K562 (cell line): ENCODE data around the gene YAE1. TPM values are rescaled to one million over a fixed set of nuclear protein-coding genes. Genes with fewer than 3 reads are reported as not detected.

Experiments used
- ATAC-seq: fragments of 200-7000 bp; cut with Tn5 transposase; 3 replicates; pipeline ENCODE4 v1.9.1; 2020; ENCODE audit warnings: moderate library complexity
- BruUV-seq: library from RNA; stranded (reverse); fragments of 400-500 nt; replicated peaks from 2 replicates; lab custom pipeline; 2021; lab: Mats Ljungman, UMichigan
- CTCF ChIA-PET: fragments of 300-600 bp; formaldehyde crosslinking; extraction: SDS; loops from one replicate; lab custom pipeline; 2021; ENCODE audit warnings: low intra/inter-chr PET ratio; lab: Yijun Ruan, JAX
- POLR2A ChIA-PET: fragments of 300-600, 350-650 bp; sonication (Branson Sonifier 250); formaldehyde crosslinking; extraction: SDS; loops from one replicate; lab custom pipeline; 2021; ENCODE audit warnings: antibody characterized with exemption, inconsistent platforms; lab: Yijun Ruan, JAX
- DNase-seq, 4 experiments: peaks; one replicate each; pipeline versions ENCODE4 v3.0.0 to v3.0.0-alpha.2; 2011 to 2018; ENCODE audit warnings: low spot score in 3 of 4, mixed read lengths in 3 of 4; ENCODE audit errors: extremely low read depth in 1 of 4
- FAIRE-seq: peaks from 2 replicates; lab custom pipeline; 2011; peaks lifted over from hg19 to GRCh38; lab: Jason Lieb, UNC
- H2AFZ ChIP-seq: 2 replicates; pipeline ENCODE4 v1.6.0; 2011; ENCODE audit warnings: low read depth, low read length, control low read depth, inconsistent platforms
- H3K27ac ChIP-seq: fragments of 200-600 bp; 3 replicates; pipeline ENCODE4 v1.8.0; 2011; ENCODE audit warnings: low read depth, mild to moderate bottlenecking, control low read depth, inconsistent platforms, low read length, moderate library complexity, mixed read lengths; ENCODE audit errors: extremely low read depth
- H3K27me3 ChIP-seq, 2 experiments: fragments of 300-600 bp in 1 of 2; 2 replicates in 1 of 2; 3 replicates in 1 of 2; pipeline versions ENCODE4 v1.6.0 to v1.8.0; 2011; ENCODE audit warnings: inconsistent platforms in 2 of 2, low read length in 2 of 2, mild to moderate bottlenecking in 1 of 2, mixed read lengths in 1 of 2, moderate library complexity in 1 of 2; ENCODE audit not compliant: control insufficient read depth in 2 of 2, insufficient read depth in 2 of 2
- H3K36me3 ChIP-seq: fragments of 300-600 bp; 3 replicates; pipeline ENCODE4 v1.8.0; 2011; ENCODE audit warnings: mild to moderate bottlenecking, low read length, inconsistent platforms; ENCODE audit not compliant: control insufficient read depth, insufficient read depth
- H3K4me1 ChIP-seq, 2 experiments: fragments of 200-600 bp in 1 of 2; replicated peaks in 1 of 2; 2 replicates in 1 of 2; 3 replicates in 1 of 2; pipeline versions ENCODE4 v1.5.1 to v1.8.0; 2011; ENCODE audit warnings: inconsistent platforms in 2 of 2, low read length in 2 of 2, mild to moderate bottlenecking in 1 of 2, mixed read lengths in 1 of 2, moderate library complexity in 1 of 2; ENCODE audit not compliant: control insufficient read depth in 2 of 2, insufficient read depth in 2 of 2
- H3K4me2 ChIP-seq: 2 replicates; pipeline ENCODE4 v1.6.1; 2011; ENCODE audit warnings: low read length, control low read depth, inconsistent platforms, mixed read lengths; ENCODE audit not compliant: insufficient read depth
- H3K4me3 ChIP-seq: fragments of 200-600 bp; sonication (generic), shearing (Covaris generic); 2 replicates; pipeline ENCODE4 v1.5.1; 2016; ENCODE audit warnings: control low read depth, inconsistent platforms
- H3K79me2 ChIP-seq: fragments of 200-600 bp; 3 replicates; pipeline ENCODE4 v1.8.0; 2011; ENCODE audit warnings: low read length, inconsistent platforms; ENCODE audit not compliant: control insufficient read depth, insufficient read depth
- H3K9ac ChIP-seq, 2 experiments: 2 replicates each; pipeline versions ENCODE4 v1.6.0 to v1.6.1; 2011; ENCODE audit warnings: low read depth in 2 of 2, low read length in 2 of 2, control low read depth in 1 of 2, inconsistent platforms in 1 of 2, mild to moderate bottlenecking in 1 of 2, mixed read lengths in 1 of 2; ENCODE audit not compliant: insufficient read depth in 1 of 2
- H3K9me1 ChIP-seq: one replicate; pipeline ENCODE4 v1.6.0; 2011; ENCODE audit warnings: inconsistent platforms, mild to moderate bottlenecking, low read length, moderate library complexity; ENCODE audit not compliant: control insufficient read depth, insufficient read depth
- H3K9me3 ChIP-seq: replicated peaks from 2 replicates; pipeline ENCODE4 v1.5.1; 2011; ENCODE audit warnings: low read depth, low read length, inconsistent platforms; ENCODE audit not compliant: control insufficient read depth, insufficient read depth
- H4K20me1 ChIP-seq: replicated peaks from 2 replicates; pipeline ENCODE4 v1.6.1; 2011; ENCODE audit warnings: low read length, inconsistent platforms, mixed read lengths; ENCODE audit not compliant: control insufficient read depth, insufficient read depth
- CBX2 ChIP-seq: fragments of 200-600 bp; sonication (generic); IDR thresholded peaks from one replicate; pipeline ENCODE4 v1.6.1; 2012; ENCODE audit warnings: mild to moderate bottlenecking, low read length, inconsistent platforms; ENCODE audit not compliant: insufficient read depth, poor library complexity, severe bottlenecking
- DDX20 ChIP-seq: fragments of 450-650 bp; IDR thresholded peaks from 2 replicates; pipeline ENCODE4 v1.6.1; 2016; ENCODE audit warnings: missing genetic modification characterization, low read depth, mild to moderate bottlenecking, missing compliant biosample characterization, moderate library complexity
- FOXK1 ChIP-seq: sonication (generic); formaldehyde crosslinking; IDR thresholded peaks from 2 replicates; pipeline ENCODE4 v1.8.0; 2022; ENCODE audit warnings: missing genetic modification reagents, mild to moderate bottlenecking, borderline replicate concordance
- GMEB1 ChIP-seq: fragments of 250-450 bp; sonication (Bioruptor Pico); IDR thresholded peaks from 2 replicates; pipeline ENCODE4 v1.4.0; 2020; ENCODE audit warnings: mild to moderate bottlenecking
- NR2F6 ChIP-seq: fragments of 450-650 bp; formaldehyde crosslinking; IDR thresholded peaks from 2 replicates; pipeline ENCODE4 v1.4.0; 2020; ENCODE audit warnings: mild to moderate bottlenecking
- POLR2B ChIP-seq: fragments of 450-650 bp; IDR thresholded peaks from 2 replicates; pipeline ENCODE4 v1.6.1; 2018; ENCODE audit warnings: low read depth; ENCODE audit not compliant: partially characterized antibody
- SMARCE1 ChIP-seq: fragments of 450-650 bp; IDR thresholded peaks from 2 replicates; pipeline ENCODE4 v1.7.1; 2016; ENCODE audit warnings: mild to moderate bottlenecking
- SNIP1 ChIP-seq: fragments of 450-650 bp; IDR thresholded peaks from 2 replicates; pipeline ENCODE4 v1.7.1; 2017; ENCODE audit warnings: low read depth, mild to moderate bottlenecking
- ZNF764 ChIP-seq: fragments of 250-450 bp; sonication (Bioruptor Pico); IDR thresholded peaks from 2 replicates; pipeline ENCODE4 v1.4.0; 2020; ENCODE audit warnings: low read depth, mild to moderate bottlenecking, moderate library complexity
- WGBS: fragments of 100-300 bp; shearing (Covaris generic); methylation state at CpG from one replicate; pipeline ENCODE4 v1.1.6; 2016; ENCODE audit warnings: low coverage, mixed read lengths; ENCODE audit not compliant: insufficient coverage; ENCODE audit errors: missing lambda C conversion rate; 5-methylcytosine and 5-hydroxymethylcytosine counted together
- in situ Hi-C: fragments of 300-500 bp; cut with MboI; formaldehyde crosslinking; loops from 4 replicates; pipeline ENCODE4 v1.15.0; 2018; ENCODE audit warnings: inconsistent platforms, mixed read lengths
- intact Hi-C: fragments of 100-400 bp; cut with micrococcal nuclease; formaldehyde crosslinking; loops from 2 replicates; pipeline ENCODE4 v1.14.2; 2022
- polyA plus RNA-seq, 8 experiments: library from polyadenylated mRNA; depleted of rRNA in 4 of 8; stranded (reverse) in 5 of 8; unstranded in 3 of 8; fragments of >200 nt; fragmentation: Nextera tagmentation in 2 of 8; fragmentation: Illumina TruSeq in 1 of 8; extraction: Ambion mirVana in 2 of 8; extraction: Trizol in 1 of 8; gene quantifications; 2 replicates each; pipeline versions ENCODE4 v1.2.1 to v1.2.3, GENCODE V29; 2011 to 2014; ENCODE audit warnings: inconsistent platforms in 1 of 8, missing spikeins in 1 of 8
- total RNA-seq, 7 experiments: library from RNA; depleted of rRNA in 6 of 7; stranded (reverse); fragments of >200 nt in 6 of 7; fragmentation: Illumina TruSeq in 2 of 7; extraction: Trizol in 2 of 7; gene quantifications; 2 replicates each; pipeline versions ENCODE4 v1.2.1 to v1.2.3, GENCODE V29; 2011 to 2021; ENCODE audit warnings: low replicate concordance in 1 of 7
- TF ChIP-seq, protein P1 (sequence below): fragments of 150-350 bp; IDR thresholded peaks from 2 replicates; pipeline ENCODE4 v1.6.1; 2014; ENCODE audit warnings: low read depth, mild to moderate bottlenecking, low read length, borderline replicate concordance
- TF ChIP-seq, protein P2 (sequence below): fragments of 250-450 bp; sonication (Bioruptor Pico); IDR thresholded peaks from 2 replicates; pipeline ENCODE4 v1.9.0; 2021; ENCODE audit warnings: mild to moderate bottlenecking, inconsistent platforms
- TF ChIP-seq, protein P3 (sequence below): fragments of 450-650 bp; IDR thresholded peaks from 2 replicates; pipeline ENCODE4 v1.6.1; 2018; ENCODE audit warnings: mild to moderate bottlenecking, low read depth; ENCODE audit not compliant: partially characterized antibody

Gene YAE1
- total and polyA plus RNA-seq, 9 of the 15 experiments (the other 6 are each of a cell fraction or from before 2014, with no cell fraction given): 15.2 to 63.4 (median 30.1) TPM

DNA sequence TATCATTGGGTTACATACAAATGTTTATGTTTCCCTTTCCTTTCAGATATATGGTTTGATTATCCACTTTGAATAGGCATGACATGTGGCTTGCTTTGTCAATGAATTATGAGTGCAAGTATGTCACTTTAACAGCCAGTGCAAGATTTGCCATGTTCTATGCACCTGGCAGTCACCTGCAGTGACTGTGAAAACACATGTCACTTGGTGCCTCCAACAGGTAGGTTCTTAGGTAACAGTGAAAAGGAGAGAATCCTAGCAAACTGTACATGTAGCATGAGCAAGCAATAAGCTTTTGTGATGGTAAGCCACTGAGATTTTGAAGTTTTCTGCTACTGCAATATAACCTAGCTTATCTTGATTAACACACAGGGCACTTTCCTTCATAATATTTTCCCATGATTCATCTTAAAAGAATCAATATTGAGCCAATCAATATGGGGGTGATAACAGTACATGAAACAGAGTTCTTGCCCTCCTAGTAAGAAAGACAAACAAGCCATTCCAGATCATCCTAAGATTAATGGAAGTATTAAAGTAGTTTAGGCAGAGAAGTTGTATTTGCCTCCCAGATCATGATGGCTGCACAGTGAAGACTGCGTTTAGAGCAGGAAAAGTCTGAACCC is 49.3 kb downstream of the YAE1 start:
- Histone ChIP-seq H2AFZ (no peak overlapping the region), H3K36me3 (no peaks in the 10 kb centered on the region), H3K9me3 (no peaks in the 10 kb centered on the region), H3K27me3 (no peaks in the 10 kb centered on the region), H3K4me1 (no peaks in the 10 kb centered on the region; a peak in 1 of 5 replicates), H3K27ac (no peak overlapping the region), H3K4me3 (no peak overlapping the region), H3K79me2 (no peaks in the 10 kb centered on the region), H3K9ac (no peak overlapping the region), H3K9me1 (no peaks in the 10 kb centered on the region), H4K20me1 (no peaks in the 10 kb centered on the region), H3K4me2 (no peak overlapping the region)
- ChIA-PET CTCF (no interaction called here), POLR2A (interaction anchor here (0.6 to 1.2 kb wide), 2 partner anchors 17 to 132 kb away, joined by 3 to 4 read pairs; no protein-coding TSS in a partner anchor)
- no TSS peak for BruUV-seq
- intact Hi-C loops (no loop called here), in situ Hi-C loops (no loop called here)
- DNase-seq (no peak), FAIRE-seq (no peak), ATAC-seq (no peak)
- WGBS: 46% methylated on average over 1 of the region's 1 CpG
- no peak for TF ChIP-seq FOXK1 (CRISPR knock-in tag)
- TF ChIP-seq GMEB1 (CRISPR knock-in tag): no peak
- TF ChIP-seq, protein P1, sequence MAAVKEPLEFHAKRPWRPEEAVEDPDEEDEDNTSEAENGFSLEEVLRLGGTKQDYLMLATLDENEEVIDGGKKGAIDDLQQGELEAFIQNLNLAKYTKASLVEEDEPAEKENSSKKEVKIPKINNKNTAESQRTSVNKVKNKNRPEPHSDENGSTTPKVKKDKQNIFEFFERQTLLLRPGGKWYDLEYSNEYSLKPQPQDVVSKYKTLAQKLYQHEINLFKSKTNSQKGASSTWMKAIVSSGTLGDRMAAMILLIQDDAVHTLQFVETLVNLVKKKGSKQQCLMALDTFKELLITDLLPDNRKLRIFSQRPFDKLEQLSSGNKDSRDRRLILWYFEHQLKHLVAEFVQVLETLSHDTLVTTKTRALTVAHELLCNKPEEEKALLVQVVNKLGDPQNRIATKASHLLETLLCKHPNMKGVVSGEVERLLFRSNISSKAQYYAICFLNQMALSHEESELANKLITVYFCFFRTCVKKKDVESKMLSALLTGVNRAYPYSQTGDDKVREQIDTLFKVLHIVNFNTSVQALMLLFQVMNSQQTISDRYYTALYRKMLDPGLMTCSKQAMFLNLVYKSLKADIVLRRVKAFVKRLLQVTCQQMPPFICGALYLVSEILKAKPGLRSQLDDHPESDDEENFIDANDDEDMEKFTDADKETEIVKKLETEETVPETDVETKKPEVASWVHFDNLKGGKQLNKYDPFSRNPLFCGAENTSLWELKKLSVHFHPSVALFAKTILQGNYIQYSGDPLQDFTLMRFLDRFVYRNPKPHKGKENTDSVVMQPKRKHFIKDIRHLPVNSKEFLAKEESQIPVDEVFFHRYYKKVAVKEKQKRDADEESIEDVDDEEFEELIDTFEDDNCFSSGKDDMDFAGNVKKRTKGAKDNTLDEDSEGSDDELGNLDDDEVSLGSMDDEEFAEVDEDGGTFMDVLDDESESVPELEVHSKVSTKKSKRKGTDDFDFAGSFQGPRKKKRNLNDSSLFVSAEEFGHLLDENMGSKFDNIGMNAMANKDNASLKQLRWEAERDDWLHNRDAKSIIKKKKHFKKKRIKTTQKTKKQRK: no peak
- TF ChIP-seq, protein P2, sequence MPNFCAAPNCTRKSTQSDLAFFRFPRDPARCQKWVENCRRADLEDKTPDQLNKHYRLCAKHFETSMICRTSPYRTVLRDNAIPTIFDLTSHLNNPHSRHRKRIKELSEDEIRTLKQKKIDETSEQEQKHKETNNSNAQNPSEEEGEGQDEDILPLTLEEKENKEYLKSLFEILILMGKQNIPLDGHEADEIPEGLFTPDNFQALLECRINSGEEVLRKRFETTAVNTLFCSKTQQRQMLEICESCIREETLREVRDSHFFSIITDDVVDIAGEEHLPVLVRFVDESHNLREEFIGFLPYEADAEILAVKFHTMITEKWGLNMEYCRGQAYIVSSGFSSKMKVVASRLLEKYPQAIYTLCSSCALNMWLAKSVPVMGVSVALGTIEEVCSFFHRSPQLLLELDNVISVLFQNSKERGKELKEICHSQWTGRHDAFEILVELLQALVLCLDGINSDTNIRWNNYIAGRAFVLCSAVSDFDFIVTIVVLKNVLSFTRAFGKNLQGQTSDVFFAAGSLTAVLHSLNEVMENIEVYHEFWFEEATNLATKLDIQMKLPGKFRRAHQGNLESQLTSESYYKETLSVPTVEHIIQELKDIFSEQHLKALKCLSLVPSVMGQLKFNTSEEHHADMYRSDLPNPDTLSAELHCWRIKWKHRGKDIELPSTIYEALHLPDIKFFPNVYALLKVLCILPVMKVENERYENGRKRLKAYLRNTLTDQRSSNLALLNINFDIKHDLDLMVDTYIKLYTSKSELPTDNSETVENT (CRISPR knock-in tag): no peak
- no peak for TF ChIP-seq POLR2B
- TF ChIP-seq, protein P3, sequence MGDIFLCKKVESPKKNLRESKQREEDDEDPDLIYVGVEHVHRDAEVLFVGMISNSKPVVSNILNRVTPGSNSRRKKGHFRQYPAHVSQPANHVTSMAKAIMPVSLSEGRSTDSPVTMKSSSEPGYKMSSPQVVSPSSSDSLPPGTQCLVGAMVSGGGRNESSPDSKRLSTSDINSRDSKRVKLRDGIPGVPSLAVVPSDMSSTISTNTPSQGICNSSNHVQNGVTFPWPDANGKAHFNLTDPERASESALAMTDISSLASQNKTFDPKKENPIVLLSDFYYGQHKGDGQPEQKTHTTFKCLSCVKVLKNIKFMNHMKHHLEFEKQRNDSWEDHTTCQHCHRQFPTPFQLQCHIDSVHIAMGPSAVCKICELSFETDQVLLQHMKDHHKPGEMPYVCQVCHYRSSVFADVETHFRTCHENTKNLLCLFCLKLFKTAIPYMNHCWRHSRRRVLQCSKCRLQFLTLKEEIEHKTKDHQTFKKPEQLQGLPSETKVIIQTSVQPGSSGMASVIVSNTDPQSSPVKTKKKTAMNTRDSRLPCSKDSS: no peak
- no peak for TF ChIP-seq NR2F6 (CRISPR knock-in tag)
- TF ChIP-seq DDX20: no peak
- no peak for TF ChIP-seq ZNF764 (CRISPR knock-in tag)
- no peak for TF ChIP-seq CBX2
- no peak for TF ChIP-seq SMARCE1
- TF ChIP-seq SNIP1: no peak
